Measurements from ENCODE around the gene SPATA17. TPM values are rescaled to one million over a fixed set of nuclear protein-coding genes. Genes with fewer than 3 reads are reported as not detected.
"Not testable (repeated sequence)": the region's sequence is repeated elsewhere in the genome, so short reads cannot be mapped to it uniquely, and the experiment has no call there.

Gene SPATA17
- polyA plus RNA-seq, 4 donors = 0.10 to 2.2 TPM; not detected in 2

- no peak for FAIRE-seq
These were observed 29.4 kb downstream of the SPATA17 start for GRCh38 chr1:217660353-217661062.

GRCh38 chr1:217661407-217661806, 30.3 kb downstream of the SPATA17 start:
- Histone ChIP-seq H3K4me1 (ENCODE audit: control insufficient read depth in 3 of 3, insufficient read depth in 2 of 3, low read depth in 1 of 3, low read length in 2 of 3) (no peaks in the 10 kb centered on the region), H3K36me3 (ENCODE audit: control insufficient read depth in 3 of 3, insufficient read depth in 2 of 3, low read depth in 1 of 3, low read length in 3 of 3) (no peaks in the 10 kb centered on the region), H3K27ac (ENCODE audit: low read depth in 1 of 3, low read length in 2 of 3) (no peak overlapping the region), H3K9me3 (ENCODE audit: control insufficient read depth in 2 of 2, insufficient read depth in 1 of 2, low read depth in 1 of 2, low read length in 1 of 2) (peaks cover 0 to 5% of the 10 kb centered on the region in 2 donors), H3K4me3 (ENCODE audit: low read depth in 1 of 3, low read length in 3 of 3) (no peak overlapping the region), H3K27me3 (ENCODE audit: control insufficient read depth in 3 of 3, insufficient read depth in 3 of 3, low read length in 3 of 3) (no peaks in the 10 kb centered on the region)
- FAIRE-seq (no peak), DNase-seq (no peak)

More at GRCh38 chr1:217660353-217661062, 29.4 kb downstream of the SPATA17 start:
- Histone ChIP-seq H3K27ac (ENCODE audit: low read depth in 1 of 3, low read length in 2 of 3) (no peak overlapping the region), H3K9me3 (ENCODE audit: control insufficient read depth in 2 of 2, insufficient read depth in 1 of 2, low read depth in 1 of 2, low read length in 1 of 2) (peaks cover 0 to 5% of the 10 kb centered on the region in 2 donors), H3K36me3 (ENCODE audit: control insufficient read depth in 3 of 3, insufficient read depth in 2 of 3, low read depth in 1 of 3, low read length in 3 of 3) (no peaks in the 10 kb centered on the region), H3K4me3 (ENCODE audit: low read depth in 1 of 3, low read length in 3 of 3) (no peak overlapping the region), H3K4me1 (ENCODE audit: control insufficient read depth in 3 of 3, insufficient read depth in 2 of 3, low read depth in 1 of 3, low read length in 2 of 3) (no peaks in the 10 kb centered on the region), H3K27me3 (ENCODE audit: control insufficient read depth in 3 of 3, insufficient read depth in 3 of 3, low read length in 3 of 3) (no peaks in the 10 kb centered on the region)
- peak; percentile 18 to 20 for DNase-seq
- 47 to 64% (median 53%) methylated on average over 5 of the region's 5 CpGs for WGBS, 3 donors

GRCh38 chr1:217668351-217668940, 37.3 kb downstream of the SPATA17 start:
- no peak for DNase-seq
- H3K36me3 ChIP-seq (ENCODE audit: control insufficient read depth in 3 of 3, insufficient read depth in 2 of 3, low read depth in 1 of 3, low read length in 3 of 3) = no peaks in the 10 kb centered on the region
- H3K4me3 ChIP-seq (ENCODE audit: low read depth in 1 of 3, low read length in 3 of 3) = no peak overlapping the region
- 70 to 76% (median 72%) methylated on average over 2 of the region's 2 CpGs for WGBS, 3 donors
- H3K27ac ChIP-seq (ENCODE audit: low read depth in 1 of 3, low read length in 2 of 3) = no peak overlapping the region
- no peak for FAIRE-seq
- H3K27me3 ChIP-seq (ENCODE audit: control insufficient read depth in 3 of 3, insufficient read depth in 3 of 3, low read length in 3 of 3) = no peaks in the 10 kb centered on the region
- no peaks in the 10 kb centered on the region for H3K9me3 ChIP-seq (ENCODE audit: control insufficient read depth in 2 of 2, insufficient read depth in 1 of 2, low read depth in 1 of 2, low read length in 1 of 2)
- H3K4me1 ChIP-seq (ENCODE audit: control insufficient read depth in 3 of 3, insufficient read depth in 2 of 3, low read depth in 1 of 3, low read length in 2 of 3) = no peaks in the 10 kb centered on the region

- no peak for DNase-seq
- peaks cover 0 to 4% (median 0%) of the 10 kb centered on the region in 3 donors for H3K36me3 ChIP-seq (ENCODE audit: control insufficient read depth in 3 of 3, insufficient read depth in 2 of 3, low read depth in 1 of 3, low read length in 3 of 3)
- 64 to 70% (median 66%) methylated on average over 2 of the region's 2 CpGs for WGBS, 3 donors
These were observed 42.2 kb downstream of the SPATA17 start for GRCh38 chr1:217673387-217673786.

GRCh38 chr1:217674028-217674729, 43.0 kb downstream of the SPATA17 start:
- FAIRE-seq (no peak), DNase-seq (no peak)
- no peak overlapping the region for H3K4me3 ChIP-seq (ENCODE audit: low read depth in 1 of 3, low read length in 3 of 3)
- H3K36me3 ChIP-seq (ENCODE audit: control insufficient read depth in 3 of 3, insufficient read depth in 2 of 3, low read depth in 1 of 3, low read length in 3 of 3) = peaks cover 0 to 4% (median 0%) of the 10 kb centered on the region in 3 donors
- 62 to 68% (median 67%) methylated on average over 4 of the region's 4 CpGs for WGBS, 3 donors
- no peaks in the 10 kb centered on the region for H3K9me3 ChIP-seq (ENCODE audit: control insufficient read depth in 2 of 2, insufficient read depth in 1 of 2, low read depth in 1 of 2, low read length in 1 of 2)
- no peak overlapping the region for H3K27ac ChIP-seq (ENCODE audit: low read depth in 1 of 3, low read length in 2 of 3)
- H3K27me3 ChIP-seq (ENCODE audit: control insufficient read depth in 3 of 3, insufficient read depth in 3 of 3, low read length in 3 of 3) = no peaks in the 10 kb centered on the region
- no peaks in the 10 kb centered on the region for H3K4me1 ChIP-seq (ENCODE audit: control insufficient read depth in 3 of 3, insufficient read depth in 2 of 3, low read depth in 1 of 3, low read length in 2 of 3)

More at GRCh38 chr1:217673387-217673786, 42.2 kb downstream of the SPATA17 start:
- Histone ChIP-seq H3K27ac (ENCODE audit: low read depth in 1 of 3, low read length in 2 of 3) (no peak overlapping the region), H3K9me3 (ENCODE audit: control insufficient read depth in 2 of 2, insufficient read depth in 1 of 2, low read depth in 1 of 2, low read length in 1 of 2) (no peaks in the 10 kb centered on the region), H3K4me1 (ENCODE audit: control insufficient read depth in 3 of 3, insufficient read depth in 2 of 3, low read depth in 1 of 3, low read length in 2 of 3) (no peaks in the 10 kb centered on the region), H3K4me3 (ENCODE audit: low read depth in 1 of 3, low read length in 3 of 3) (no peak overlapping the region), H3K27me3 (ENCODE audit: control insufficient read depth in 3 of 3, insufficient read depth in 3 of 3, low read length in 3 of 3) (no peaks in the 10 kb centered on the region)
- no peak for FAIRE-seq

- no peaks in the 10 kb centered on the region for H3K4me1 ChIP-seq (ENCODE audit: control insufficient read depth in 3 of 3, insufficient read depth in 2 of 3, low read depth in 1 of 3, low read length in 2 of 3)
- H3K4me3 ChIP-seq (ENCODE audit: low read depth in 1 of 3, low read length in 3 of 3) = no peak overlapping the region
- 86 to 88% (median 87%) methylated on average over 5 of the region's 5 CpGs for WGBS, 3 donors
- no peak for DNase-seq
- H3K36me3 ChIP-seq (ENCODE audit: control insufficient read depth in 3 of 3, insufficient read depth in 2 of 3, low read depth in 1 of 3, low read length in 3 of 3) = no peaks in the 10 kb centered on the region
- no peak overlapping the region for H3K27ac ChIP-seq (ENCODE audit: low read depth in 1 of 3, low read length in 2 of 3)
- H3K9me3 ChIP-seq (ENCODE audit: control insufficient read depth in 2 of 2, insufficient read depth in 1 of 2, low read depth in 1 of 2, low read length in 1 of 2) = no peaks in the 10 kb centered on the region
- H3K27me3 ChIP-seq (ENCODE audit: control insufficient read depth in 3 of 3, insufficient read depth in 3 of 3, low read length in 3 of 3) = no peaks in the 10 kb centered on the region
- FAIRE-seq = no peak
These were observed 50.7 kb downstream of the SPATA17 start for GRCh38 chr1:217681806-217682205.

- Histone ChIP-seq H3K4me1 (ENCODE audit: control insufficient read depth in 3 of 3, insufficient read depth in 2 of 3, low read depth in 1 of 3, low read length in 2 of 3) (no peaks in the 10 kb centered on the region), H3K4me3 (ENCODE audit: low read depth in 1 of 3, low read length in 3 of 3) (no peak overlapping the region), H3K9me3 (ENCODE audit: control insufficient read depth in 2 of 2, insufficient read depth in 1 of 2, low read depth in 1 of 2, low read length in 1 of 2) (no peaks in the 10 kb centered on the region), H3K27ac (ENCODE audit: low read depth in 1 of 3, low read length in 2 of 3) (no peak overlapping the region), H3K36me3 (ENCODE audit: control insufficient read depth in 3 of 3, insufficient read depth in 2 of 3, low read depth in 1 of 3, low read length in 3 of 3) (no peaks in the 10 kb centered on the region), H3K27me3 (ENCODE audit: control insufficient read depth in 3 of 3, insufficient read depth in 3 of 3, low read length in 3 of 3) (no peaks in the 10 kb centered on the region)
- no peak for DNase-seq
- no peak for FAIRE-seq
- 63 to 75% (median 72%) methylated on average over 4 of the region's 4 CpGs for WGBS, 3 donors
These were observed 56.4 kb downstream of the SPATA17 start for GRCh38 chr1:217687511-217687910.

GRCh38 chr1:217696140-217696539, 65.0 kb downstream of the SPATA17 start:
- not testable (repeated sequence) for H3K4me1 ChIP-seq (ENCODE audit: control insufficient read depth in 3 of 3, insufficient read depth in 2 of 3, low read depth in 1 of 3, low read length in 2 of 3); H3K27me3 ChIP-seq (ENCODE audit: control insufficient read depth in 3 of 3, insufficient read depth in 3 of 3, low read length in 3 of 3); DNase-seq; H3K4me3 ChIP-seq (ENCODE audit: low read depth in 1 of 3, low read length in 3 of 3); H3K36me3 ChIP-seq (ENCODE audit: control insufficient read depth in 3 of 3, insufficient read depth in 2 of 3, low read depth in 1 of 3, low read length in 3 of 3); H3K9me3 ChIP-seq (ENCODE audit: control insufficient read depth in 2 of 2, insufficient read depth in 1 of 2, low read depth in 1 of 2, low read length in 1 of 2); H3K27ac ChIP-seq (ENCODE audit: low read depth in 1 of 3, low read length in 2 of 3); FAIRE-seq
- 92 to 95% (median 93%) methylated on average over 12 to 24 of the region's 25 CpGs for WGBS, 3 donors

Measured in small intestine (tissue), 7 donors.